CD4-positive, alpha-beta T cell (primary cell): ENCODE data around the gene LMO3. TPM values are rescaled to one million over a fixed set of nuclear protein-coding genes. Genes with fewer than 3 reads are reported as not detected.

Experiments used
- ATAC-seq: fragments of 200-7000 bp; cut with Tn5 transposase; one replicate; pipeline ENCODE4 v1.10.0; 2022; ENCODE audit warnings: mild to moderate bottlenecking; ENCODE audit not compliant: poor library complexity
- CTCF ChIA-PET: fragments of 350-600 bp; sonication (Branson Sonifier 250); formaldehyde crosslinking; loops from one replicate; lab custom pipeline; 2021; ENCODE audit warnings: antibody characterized with exemption, inconsistent platforms; lab: Charles Lee
- POLR2A ChIA-PET: fragments of 350-600 bp; sonication (Branson Sonifier 250); formaldehyde crosslinking; loops from one replicate; lab custom pipeline; 2021; ENCODE audit warnings: antibody characterized with exemption, inconsistent platforms; lab: Charles Lee
- DNase-seq, 14 experiments: peaks; one replicate each; pipeline ENCODE4 v3.0.0-alpha.2; 2013 to 2020; ENCODE audit warnings: mixed read lengths in 2 of 14
- H3K27ac ChIP-seq, 2 donors: one replicate each; pipeline versions ENCODE4 v1.5.1 to v1.7.0; 2013; ENCODE audit warnings: low read length in 2 of 2, low read depth in 1 of 2, mild to moderate bottlenecking in 1 of 2
- H3K27me3 ChIP-seq, 2 experiments: 1 replicate in 1 of 2; 2 replicates in 1 of 2; pipeline versions ENCODE4 v1.6.1 to v1.7.0; 2013; ENCODE audit warnings: low read length in 2 of 2, control low read depth in 1 of 2, mild to moderate bottlenecking in 1 of 2, moderate library complexity in 1 of 2; ENCODE audit not compliant: insufficient read depth in 2 of 2, control insufficient read depth in 1 of 2
- H3K36me3 ChIP-seq: one replicate; pipeline ENCODE4 v1.6.1; 2013; ENCODE audit warnings: low read length, control low read depth; ENCODE audit not compliant: insufficient read depth
- H3K4me1 ChIP-seq: one replicate; pipeline ENCODE4 v1.6.1; 2013; ENCODE audit warnings: low read length, control low read depth; ENCODE audit not compliant: insufficient read depth
- H3K4me3 ChIP-seq: one replicate; pipeline ENCODE4 v1.5.1; 2013; ENCODE audit warnings: mild to moderate bottlenecking, low read length, moderate library complexity
- H3K9me3 ChIP-seq, 2 experiments: 1 replicate in 1 of 2; 2 replicates in 1 of 2; pipeline versions ENCODE4 v1.6.1 to v1.7.0; 2013; ENCODE audit warnings: low read length in 2 of 2, mild to moderate bottlenecking in 2 of 2, control low read depth in 1 of 2, moderate library complexity in 1 of 2; ENCODE audit not compliant: control insufficient read depth in 1 of 2, insufficient read depth in 1 of 2
- H3K27ac Mint-ChIP-seq: one replicate; pipeline ENCODE4 v1.8.0; 2020; ENCODE audit warnings: mixed read lengths
- H3K27me3 Mint-ChIP-seq: one replicate; pipeline ENCODE4 v1.8.0; 2021; ENCODE audit warnings: mixed read lengths
- H3K36me3 Mint-ChIP-seq: one replicate; pipeline ENCODE4 v1.8.0; 2021; ENCODE audit warnings: low read depth, mixed read lengths
- H3K4me1 Mint-ChIP-seq: one replicate; pipeline ENCODE4 v1.8.0; 2021; ENCODE audit warnings: low read depth, mixed read lengths
- H3K4me3 Mint-ChIP-seq: one replicate; pipeline ENCODE4 v1.8.0; 2020; ENCODE audit warnings: mild to moderate bottlenecking, mixed read lengths
- H3K9me3 Mint-ChIP-seq: one replicate; pipeline ENCODE4 v1.8.0; 2020; ENCODE audit warnings: mixed read lengths
- intact Hi-C, 2 experiments: fragments of 100-400 bp; cut with DNase I in 1 of 2; cut with micrococcal nuclease in 1 of 2; formaldehyde crosslinking; loops; one replicate each; pipeline versions ENCODE4 v1.15.1 to v1.9.0; 2023 to 2025; cut with DNase I, micrococcal nuclease
- total RNA-seq, 174 experiments: library from RNA in 2 of 174; stranded (reverse) in 2 of 174; gene quantifications; one replicate each; pipeline ENCODE4 v1.2.3 and lab custom pipeline; 2021 to 2026
- TF ChIP-seq, protein P1 (sequence below): fragments of 200-600 bp; IDR thresholded peaks from one replicate; pipeline ENCODE4 v1.8.0; 2022; ENCODE audit warnings: antibody characterized with exemption, mild to moderate bottlenecking

The LMO3 gene
- total RNA-seq, 2 experiments from 2014 or later = not detected

DNA sequence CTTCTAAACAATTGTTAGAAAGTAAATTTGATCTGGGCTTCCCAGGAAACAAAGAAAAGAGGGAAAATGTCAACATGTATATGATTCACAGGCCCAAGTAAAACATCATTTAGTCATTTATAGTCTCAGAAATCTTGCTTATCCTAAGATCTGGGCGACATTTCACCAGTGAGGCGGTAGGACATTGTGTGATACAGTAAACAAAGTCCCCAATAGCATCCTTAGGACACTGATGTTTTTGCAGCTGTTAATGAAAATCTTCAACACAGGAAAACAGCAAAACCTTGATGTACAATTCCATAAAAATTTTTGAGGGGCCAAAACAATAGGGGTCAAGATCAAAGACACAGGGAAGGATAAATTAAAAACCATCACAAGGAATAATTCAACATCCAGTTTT lies 20.2 kb downstream of the LMO3 start:
- H3K4me1 Mint-ChIP-seq = no peaks in the 10 kb centered on the region
- Histone ChIP-seq H3K27me3 (no peaks in the 10 kb centered on the region), H3K9me3 (peaks cover 0 to 3% of the 10 kb centered on the region in 2 experiments), H3K36me3 (no peaks in the 10 kb centered on the region), H3K27ac (no peak overlapping the region), H3K4me3 (no peak overlapping the region), H3K4me1 (no peaks in the 10 kb centered on the region)
- POLR2A ChIA-PET = no interaction called here
- no peaks in the 10 kb centered on the region for H3K36me3 Mint-ChIP-seq
- H3K27ac Mint-ChIP-seq = no peak overlapping the region
- TF ChIP-seq, protein P1, sequence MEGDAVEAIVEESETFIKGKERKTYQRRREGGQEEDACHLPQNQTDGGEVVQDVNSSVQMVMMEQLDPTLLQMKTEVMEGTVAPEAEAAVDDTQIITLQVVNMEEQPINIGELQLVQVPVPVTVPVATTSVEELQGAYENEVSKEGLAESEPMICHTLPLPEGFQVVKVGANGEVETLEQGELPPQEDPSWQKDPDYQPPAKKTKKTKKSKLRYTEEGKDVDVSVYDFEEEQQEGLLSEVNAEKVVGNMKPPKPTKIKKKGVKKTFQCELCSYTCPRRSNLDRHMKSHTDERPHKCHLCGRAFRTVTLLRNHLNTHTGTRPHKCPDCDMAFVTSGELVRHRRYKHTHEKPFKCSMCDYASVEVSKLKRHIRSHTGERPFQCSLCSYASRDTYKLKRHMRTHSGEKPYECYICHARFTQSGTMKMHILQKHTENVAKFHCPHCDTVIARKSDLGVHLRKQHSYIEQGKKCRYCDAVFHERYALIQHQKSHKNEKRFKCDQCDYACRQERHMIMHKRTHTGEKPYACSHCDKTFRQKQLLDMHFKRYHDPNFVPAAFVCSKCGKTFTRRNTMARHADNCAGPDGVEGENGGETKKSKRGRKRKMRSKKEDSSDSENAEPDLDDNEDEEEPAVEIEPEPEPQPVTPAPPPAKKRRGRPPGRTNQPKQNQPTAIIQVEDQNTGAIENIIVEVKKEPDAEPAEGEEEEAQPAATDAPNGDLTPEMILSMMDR = no peak
- intact Hi-C loops = no loop called here
- ATAC-seq = no peak
- no peak overlapping the region for H3K4me3 Mint-ChIP-seq
- no peak for DNase-seq
- H3K9me3 Mint-ChIP-seq = peaks cover 3% of the 10 kb centered on the region
- CTCF ChIA-PET = no interaction called here
- H3K27me3 Mint-ChIP-seq = no peaks in the 10 kb centered on the region

GRCh38 chr12:16583969-16584745 lies 21.8 kb downstream of the LMO3 start:
- H3K4me1 Mint-ChIP-seq = no peaks in the 10 kb centered on the region
- no peak overlapping the region for H3K4me3 Mint-ChIP-seq
- ATAC-seq = no peak
- no peaks in the 10 kb centered on the region for H3K27me3 Mint-ChIP-seq
- TF ChIP-seq, protein P1 = no peak
- Histone ChIP-seq H3K27me3 (no peaks in the 10 kb centered on the region), H3K36me3 (no peaks in the 10 kb centered on the region), H3K4me1 (no peaks in the 10 kb centered on the region), H3K9me3 (peaks cover 0 to 3% of the 10 kb centered on the region in 2 experiments), H3K27ac (no peak overlapping the region), H3K4me3 (no peak overlapping the region)
- no peak for DNase-seq
- intact Hi-C loops = no loop called here
- peaks cover 3% of the 10 kb centered on the region for H3K9me3 Mint-ChIP-seq
- POLR2A ChIA-PET = no interaction called here
- no peak overlapping the region for H3K27ac Mint-ChIP-seq
- H3K36me3 Mint-ChIP-seq = no peaks in the 10 kb centered on the region
- CTCF ChIA-PET = no interaction called here

- intact Hi-C loops = no loop called here
- H3K9me3 Mint-ChIP-seq = peaks cover 3% of the 10 kb centered on the region
- H3K9me3 ChIP-seq = peaks cover 0 to 7% of the 10 kb centered on the region in 2 experiments
- ChIA-PET CTCF (no interaction called here), POLR2A (no interaction called here)
- TF ChIP-seq, protein P1 = no peak
- H3K27ac Mint-ChIP-seq = no peak overlapping the region
- H3K36me3 Mint-ChIP-seq = no peaks in the 10 kb centered on the region
- DNase-seq (no peak), ATAC-seq (no peak)
- H3K4me1 ChIP-seq = no peaks in the 10 kb centered on the region
- no peaks in the 10 kb centered on the region for H3K27me3 Mint-ChIP-seq
- H3K4me1 Mint-ChIP-seq = no peaks in the 10 kb centered on the region
- H3K27me3 ChIP-seq = no peaks in the 10 kb centered on the region
- no peak overlapping the region for H3K4me3 Mint-ChIP-seq
- H3K4me3 ChIP-seq = no peak overlapping the region
- H3K27ac ChIP-seq = no peak overlapping the region
- H3K36me3 ChIP-seq = no peaks in the 10 kb centered on the region
Observed at GRCh38 chr12:16581416-16581815, 24.5 kb downstream of the LMO3 start.
